Endothelial cell of umbilical vein (primary cell): ENCODE data around the gene HSP90AA1.

Source experiments
- CTCF ChIP-seq, 2 donors: IDR thresholded peaks; 1 replicate in 1 of 2; 2 replicates in 1 of 2; pipeline ENCODE4 v1.5.1; 2011; ENCODE audit warnings: low read length in 2 of 2, mild to moderate bottlenecking in 2 of 2, moderate library complexity in 2 of 2, control low read depth in 1 of 2, inconsistent platforms in 1 of 2, low read depth in 1 of 2; ENCODE audit not compliant: insufficient read depth in 1 of 2; ENCODE audit errors: extremely low read depth in 1 of 2
- EZH2 ChIP-seq: IDR thresholded peaks from 2 replicates; pipeline ENCODE4 v1.6.1; 2012; ENCODE audit warnings: borderline replicate concordance, low read depth, mild to moderate bottlenecking, moderate library complexity, low read length, inconsistent platforms; ENCODE audit not compliant: severe bottlenecking
- FOS ChIP-seq: IDR thresholded peaks from 2 replicates; pipeline ENCODE4 v1.6.1; 2011; ENCODE audit warnings: mild to moderate bottlenecking, low read length, moderate library complexity, borderline replicate concordance; ENCODE audit not compliant: insufficient read depth
- GATA2 ChIP-seq: IDR thresholded peaks from 2 replicates; pipeline ENCODE4 v1.7.0; 2011; ENCODE audit warnings: low read depth, mild to moderate bottlenecking, moderate library complexity, mixed read lengths, low read length; ENCODE audit not compliant: insufficient read length, insufficient read depth
- POLR2A ChIP-seq: IDR thresholded peaks from 2 replicates; pipeline ENCODE4 v1.6.1; 2012; ENCODE audit warnings: low read depth, mild to moderate bottlenecking, control low read depth, low read length
- POLR2AphosphoS5 ChIP-seq: IDR thresholded peaks from 2 replicates; pipeline ENCODE4 v1.6.1; 2012; ENCODE audit warnings: low read depth, mild to moderate bottlenecking, control low read depth, low read length, moderate library complexity; ENCODE audit not compliant: insufficient read depth

GRCh38 chr14:102103062-102103695 lies 16.3 kb upstream of the HSP90AA1 start:
- no peak for TF ChIP-seq CTCF (IDR thresholded peaks at IDR 0.05; ENCODE audit: extremely low read depth in 1 of 2, insufficient read depth in 1 of 2, low read depth in 1 of 2, low read length in 2 of 2)
- TF ChIP-seq FOS, result no peak
- TF ChIP-seq GATA2, result no peak
- TF ChIP-seq POLR2A, result no peak
- TF ChIP-seq POLR2AphosphoS5, result no peak
- no peak for TF ChIP-seq EZH2
